GM19438 (cell line): ENCODE data around the gene SFSWAP.
A peak's percentile ranks its signal among the peaks of the same experiment; 100 is the strongest.
"Not testable (repeated sequence)": the region's sequence is repeated elsewhere in the genome, so short reads cannot be mapped to it uniquely, and the experiment has no call there.

Experiments used
- ATAC-seq: cut with Tn5 transposase; IDR thresholded peaks from one replicate; pipeline ENCODE4 v1.9.1; 2021; ENCODE audit warnings: low read depth; ENCODE audit not compliant: unreplicated experiment

Gene SFSWAP

DNA sequence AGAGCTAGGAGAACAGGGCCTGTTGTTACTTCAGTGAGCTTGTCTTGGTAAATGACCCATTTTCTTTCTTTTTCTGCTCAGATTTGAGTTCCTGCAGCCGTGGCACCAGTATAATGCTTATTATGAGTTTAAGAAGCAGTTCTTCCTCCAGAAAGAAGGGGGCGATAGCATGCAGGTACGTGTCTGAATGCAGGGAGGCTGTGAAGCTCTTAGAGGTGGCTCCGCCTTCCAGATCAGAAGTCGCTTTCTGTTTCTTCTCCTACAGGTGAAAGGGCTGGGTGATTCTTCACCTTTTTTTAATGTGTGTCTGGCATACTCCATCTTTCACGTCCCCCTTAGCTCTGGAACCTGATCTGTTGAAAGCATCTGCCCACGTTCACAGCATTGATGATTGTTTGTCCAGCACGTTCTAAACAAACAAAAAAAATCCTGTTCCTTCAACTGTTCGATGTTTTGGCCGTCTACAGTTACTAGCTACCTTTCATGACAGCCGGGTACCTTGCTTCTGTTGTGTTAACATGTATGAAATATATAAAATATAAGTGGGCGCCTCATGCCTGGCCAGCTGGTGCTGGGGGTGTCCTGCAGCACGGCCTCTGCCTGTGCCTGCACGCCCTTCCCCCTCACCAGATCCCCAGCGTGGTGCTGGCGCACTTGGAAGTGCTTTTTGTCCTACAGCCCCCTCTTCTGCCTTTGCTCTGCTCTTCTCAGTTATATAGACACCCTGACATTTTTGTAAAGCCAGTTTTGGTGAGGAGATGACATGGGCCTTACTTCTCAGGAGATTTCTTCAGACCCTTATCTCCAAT lies 44.6 kb downstream of the SFSWAP start:
- ATAC-seq: no peak

DNA sequence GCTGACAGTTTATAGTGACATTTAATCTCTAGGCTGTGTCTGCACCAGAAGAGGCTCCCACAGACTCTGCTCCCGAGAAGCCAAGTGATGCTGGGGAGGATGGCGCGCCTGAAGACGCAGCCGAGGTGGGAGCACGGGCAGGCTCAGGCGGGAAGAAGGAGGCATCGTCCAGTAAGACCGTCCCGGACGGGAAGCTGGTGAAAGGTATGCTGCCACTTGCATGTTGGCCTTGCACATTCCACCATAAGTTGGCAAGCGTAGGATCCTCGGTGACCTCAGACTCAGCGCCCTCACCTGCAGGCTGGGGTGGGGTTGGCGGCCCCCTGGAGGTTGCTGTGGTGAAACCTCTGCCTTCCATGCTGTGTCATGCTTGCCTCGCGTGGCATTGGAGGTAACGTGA lies 45.6 kb downstream of the SFSWAP start:
- no peak for ATAC-seq

DNA sequence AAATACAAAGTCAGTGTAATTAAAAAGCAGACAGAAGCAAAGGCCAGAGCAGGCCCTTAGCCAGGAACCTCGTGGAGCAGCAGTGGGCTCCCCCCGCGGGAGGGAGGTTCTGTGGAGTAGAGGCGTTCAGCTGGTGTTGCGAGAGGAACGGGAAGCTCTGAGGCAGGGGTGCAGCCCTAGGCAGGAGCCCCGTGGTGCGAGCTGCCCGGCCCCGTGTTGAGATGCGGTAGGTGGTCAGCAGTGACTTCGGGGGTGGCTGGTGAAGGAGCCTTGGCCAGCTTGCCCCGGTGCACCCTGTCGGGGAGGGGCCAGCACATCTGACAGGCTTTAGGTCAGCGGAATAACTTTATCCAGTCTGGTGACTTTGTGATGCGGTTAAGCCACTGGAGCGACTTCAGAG lies 46.2 kb downstream of the SFSWAP start:
- ATAC-seq: no peak

DNA sequence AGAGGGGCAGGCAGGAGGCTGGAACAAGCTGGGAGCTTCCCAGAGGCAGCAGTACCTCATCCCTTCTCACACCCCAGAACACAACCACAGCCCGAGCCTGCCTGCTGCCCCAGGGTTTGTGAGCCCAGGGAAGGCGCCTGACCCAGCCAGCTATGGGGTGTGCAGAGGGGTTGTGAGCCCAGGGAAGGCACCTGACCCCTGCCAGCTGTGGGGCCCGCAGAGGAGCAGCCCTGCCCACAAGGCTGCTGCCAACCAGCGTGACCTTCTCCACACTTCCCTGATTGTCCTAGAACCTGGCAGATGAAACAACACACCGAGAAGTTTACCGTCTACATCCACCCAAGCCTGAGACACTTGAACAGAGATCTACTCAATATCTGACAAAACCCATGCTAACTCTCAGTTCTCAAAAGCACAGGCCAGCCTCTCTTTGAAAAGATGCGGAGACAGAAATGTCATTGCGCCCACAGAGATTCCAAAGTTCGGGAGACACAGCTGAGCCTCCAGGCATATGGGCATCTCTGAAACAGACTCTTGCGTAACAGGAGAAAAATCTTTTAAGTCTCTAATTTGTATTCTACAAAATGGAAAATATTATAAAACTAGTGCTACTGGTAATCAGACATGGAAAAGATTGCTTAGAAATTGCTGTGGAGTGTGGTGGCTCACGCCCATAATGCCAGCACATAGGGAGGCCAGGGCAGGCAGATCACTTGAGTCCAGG lies 47.3 kb downstream of the SFSWAP start:
- no peak for ATAC-seq

DNA sequence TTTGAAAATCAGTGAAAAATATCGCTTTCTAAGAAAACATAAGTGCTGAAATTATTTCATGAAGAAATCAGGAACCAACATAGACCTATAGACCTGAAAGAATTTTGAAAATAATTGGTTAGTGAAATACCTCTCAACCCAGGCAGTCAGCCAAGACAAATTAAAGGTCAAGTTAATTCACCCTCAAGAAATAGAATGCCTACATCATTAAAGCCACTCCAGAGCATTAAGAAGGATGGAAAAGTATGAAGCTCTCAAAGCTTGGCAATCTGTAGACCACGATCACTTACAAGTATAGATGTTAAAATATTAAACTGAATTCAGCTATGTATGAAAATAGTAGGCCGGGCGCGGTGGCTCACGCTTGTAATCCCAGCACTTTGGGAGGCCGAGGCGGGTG lies 48.3 kb downstream of the SFSWAP start:
- no peak for ATAC-seq

DNA sequence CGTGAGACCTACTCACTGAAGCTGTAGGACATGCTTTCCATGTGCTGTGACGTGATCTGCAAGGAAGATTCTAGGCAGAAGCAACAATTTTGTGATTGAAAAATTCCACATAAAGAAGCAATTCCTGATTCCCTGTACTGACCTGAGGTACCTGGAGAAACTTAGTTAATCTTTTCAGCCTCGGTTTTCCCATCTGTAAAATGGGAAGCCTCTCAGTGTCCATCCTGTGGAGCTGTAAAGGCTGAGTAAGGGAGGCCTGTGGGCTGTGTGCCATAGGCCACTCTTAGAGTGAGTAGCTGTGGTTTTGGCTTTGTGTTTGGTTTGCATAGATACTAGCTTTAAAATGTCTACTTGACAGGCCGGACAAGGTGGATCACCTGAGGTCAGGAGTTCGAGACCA lies 50.7 kb downstream of the SFSWAP start:
- no peak for ATAC-seq

DNA sequence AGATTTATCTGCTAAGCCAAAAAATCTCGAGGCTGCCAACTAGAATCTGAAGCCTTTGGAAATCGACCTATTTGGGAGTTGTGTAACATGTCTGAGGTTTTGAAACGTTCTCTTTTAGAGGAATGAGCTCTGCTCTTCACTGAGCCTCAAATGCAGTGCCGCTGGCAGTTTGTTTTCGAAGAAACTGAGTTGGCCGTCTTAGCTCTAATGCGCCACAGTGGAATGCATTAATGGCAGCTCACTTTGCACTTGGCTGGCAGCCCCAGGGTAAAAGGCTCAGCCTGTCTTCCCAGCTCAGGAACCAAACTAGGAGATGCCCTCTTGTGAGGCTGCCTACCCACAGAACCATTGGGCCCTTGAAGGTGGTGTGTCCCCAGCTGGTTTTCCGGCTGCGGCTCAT lies 53.8 kb downstream of the SFSWAP start:
- no peak for ATAC-seq

DNA sequence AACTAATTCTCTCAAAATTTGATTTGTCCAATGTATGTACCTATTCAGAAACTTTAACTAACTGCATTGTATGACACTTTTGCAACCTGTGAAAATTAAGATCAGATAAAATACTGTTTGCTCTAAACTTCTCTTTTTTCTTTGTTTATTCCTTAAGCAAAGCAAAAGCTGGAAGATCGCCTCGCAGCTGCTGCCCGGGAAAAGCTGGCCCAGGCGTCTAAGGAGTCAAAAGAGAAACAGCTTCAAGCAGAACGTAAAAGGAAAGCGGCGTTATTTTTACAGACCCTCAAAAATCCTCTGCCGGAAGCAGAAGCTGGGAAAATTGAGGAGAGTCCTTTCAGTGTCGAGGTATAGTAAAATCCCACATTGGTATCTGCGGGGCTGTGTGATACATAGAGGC lies 55.1 kb downstream of the SFSWAP start:
- no peak for ATAC-seq

DNA sequence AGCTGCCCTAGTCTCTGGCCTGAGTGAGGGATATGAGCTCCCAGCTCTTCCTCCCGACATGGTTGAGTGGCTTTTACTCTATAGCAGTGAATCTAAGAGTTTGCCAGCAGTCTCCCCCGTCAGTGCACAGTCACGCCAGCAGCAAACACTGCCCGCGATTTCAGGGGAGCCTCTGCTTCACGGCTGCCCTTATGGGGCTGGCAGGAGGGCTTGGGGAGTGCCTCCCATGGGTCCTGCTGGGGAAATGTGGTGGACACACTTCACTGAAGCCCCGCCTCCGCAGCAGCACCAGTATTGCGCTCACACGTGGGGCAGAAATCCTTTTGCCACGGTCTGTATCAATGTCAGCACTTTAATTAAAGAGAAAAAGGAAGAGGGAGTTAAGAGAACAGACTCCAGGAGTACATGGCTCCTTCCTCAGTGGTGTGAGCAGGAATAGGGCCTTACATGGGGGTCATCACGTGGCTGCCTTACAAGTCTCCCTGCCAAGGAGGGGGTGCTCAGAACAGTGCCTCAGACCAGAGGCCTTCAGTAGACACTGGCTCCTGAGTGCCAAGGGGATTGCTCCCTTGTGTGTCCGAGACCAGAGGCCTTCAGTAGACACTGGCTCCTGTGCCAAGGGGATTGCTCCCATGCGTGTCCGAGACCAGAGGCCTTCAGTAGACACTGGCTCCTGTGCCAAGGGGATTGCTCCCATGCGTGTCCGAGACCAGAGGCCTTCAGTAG lies 55.7 kb downstream of the SFSWAP start:
- ATAC-seq: no peak

DNA sequence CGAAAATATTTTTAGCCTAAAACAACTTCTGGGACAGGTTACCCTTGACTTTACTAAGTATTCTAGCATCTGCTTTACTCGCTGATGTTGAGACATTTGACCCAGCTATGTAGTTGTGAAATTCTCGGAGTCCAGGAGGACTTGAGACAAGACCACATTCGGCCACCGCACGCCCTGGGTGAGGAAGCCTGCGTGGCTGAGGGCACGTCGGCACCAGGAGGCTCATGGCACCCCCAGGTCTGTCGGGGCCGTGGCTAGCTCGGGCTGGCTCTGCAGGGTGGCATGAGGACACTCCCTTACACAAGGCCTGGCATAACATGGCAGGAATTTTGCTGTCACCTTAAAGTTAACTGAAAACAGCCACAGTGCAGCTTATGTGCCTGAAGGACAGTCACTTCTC lies 59.2 kb downstream of the SFSWAP start:
- no peak for ATAC-seq

DNA sequence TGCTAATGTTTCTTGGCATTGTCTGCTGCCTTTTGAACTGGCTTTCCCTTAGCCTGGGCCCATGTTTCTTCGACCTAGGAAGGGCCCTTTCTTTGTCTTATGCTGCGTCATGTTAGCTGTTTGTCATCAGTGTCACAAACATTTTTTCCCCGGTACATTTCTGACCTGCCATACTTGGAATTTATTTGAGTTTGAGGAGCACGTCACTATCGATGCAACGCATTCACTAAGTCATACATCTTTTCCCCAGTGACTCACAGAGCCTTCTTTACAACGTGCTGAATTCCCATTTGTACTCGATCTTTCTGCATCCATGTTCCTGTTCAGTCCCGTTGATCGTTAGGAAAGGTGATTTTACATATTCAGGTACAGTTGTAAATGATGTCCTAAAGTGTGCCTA lies 61.1 kb downstream of the SFSWAP start:
- no peak for ATAC-seq

DNA sequence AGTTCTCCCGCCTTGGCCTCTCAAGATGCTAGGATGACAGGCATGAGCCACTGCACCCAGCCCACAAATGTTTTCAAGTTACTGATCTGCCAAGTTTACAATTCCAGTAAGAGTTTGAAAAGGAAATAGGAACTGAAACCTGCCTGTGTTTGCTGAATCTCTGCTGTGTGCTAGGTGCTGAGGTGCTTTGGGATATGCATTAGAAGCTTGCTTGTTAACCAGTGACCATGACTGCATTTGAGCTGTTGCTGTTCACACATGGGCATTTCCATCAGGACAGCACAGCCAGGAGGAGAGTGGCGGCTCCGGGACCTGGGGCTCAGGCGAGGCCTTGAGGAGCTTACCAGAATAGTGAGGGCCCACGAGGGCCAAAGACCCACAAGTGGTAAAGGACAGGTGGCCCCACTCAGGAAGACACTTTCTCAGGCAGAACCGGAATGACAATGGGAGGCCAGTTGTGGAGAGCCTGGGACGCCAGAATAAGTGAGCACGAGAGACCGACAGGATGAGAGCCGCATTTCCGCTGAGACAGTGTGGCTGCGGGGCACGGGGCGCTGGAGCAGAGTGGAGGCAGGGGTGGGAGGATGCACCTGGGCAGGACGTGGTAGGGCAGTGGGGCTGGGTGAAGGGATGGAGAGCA lies 62.8 kb downstream of the SFSWAP start:
- ATAC-seq: peak; percentile 79

DNA sequence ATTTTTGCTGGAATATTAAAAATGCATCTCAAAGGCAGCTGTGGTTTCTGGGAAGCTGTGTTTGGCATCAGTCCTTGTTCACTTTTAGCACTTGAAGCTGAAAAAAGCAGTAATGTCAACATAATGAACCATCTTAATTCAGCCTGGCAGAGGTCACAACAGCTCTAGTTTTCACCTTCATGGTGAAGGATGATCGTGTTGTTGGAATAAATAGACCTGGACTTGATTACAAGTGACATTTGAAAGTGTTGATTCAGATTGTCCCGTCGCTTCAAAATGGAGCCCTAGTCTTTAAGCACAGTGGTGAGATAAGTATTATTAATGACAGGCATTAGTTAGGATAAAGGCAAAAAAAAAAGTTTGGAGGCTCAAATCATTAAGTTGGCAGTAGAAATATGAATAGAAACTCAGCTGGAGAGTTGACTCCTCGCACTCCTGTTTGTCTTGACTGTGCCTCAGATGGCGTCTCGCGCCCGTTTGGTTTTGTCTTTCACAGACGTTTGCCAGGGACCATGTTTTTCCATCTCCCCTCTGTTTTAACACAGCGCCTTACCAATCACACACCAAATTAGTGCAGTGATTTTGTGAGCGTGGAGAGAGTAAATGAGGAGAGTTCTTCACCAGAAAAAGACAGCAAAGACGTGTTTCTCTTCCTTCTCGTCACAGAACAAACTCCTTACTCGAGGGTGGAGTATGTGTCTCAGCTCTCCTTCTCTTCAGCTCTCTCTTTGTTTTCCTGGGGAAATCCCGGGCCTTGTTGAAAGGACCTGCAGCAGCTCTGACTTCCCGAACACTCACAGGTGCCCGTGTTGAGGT lies 63.9 kb downstream of the SFSWAP start:
- ATAC-seq: no peak

DNA sequence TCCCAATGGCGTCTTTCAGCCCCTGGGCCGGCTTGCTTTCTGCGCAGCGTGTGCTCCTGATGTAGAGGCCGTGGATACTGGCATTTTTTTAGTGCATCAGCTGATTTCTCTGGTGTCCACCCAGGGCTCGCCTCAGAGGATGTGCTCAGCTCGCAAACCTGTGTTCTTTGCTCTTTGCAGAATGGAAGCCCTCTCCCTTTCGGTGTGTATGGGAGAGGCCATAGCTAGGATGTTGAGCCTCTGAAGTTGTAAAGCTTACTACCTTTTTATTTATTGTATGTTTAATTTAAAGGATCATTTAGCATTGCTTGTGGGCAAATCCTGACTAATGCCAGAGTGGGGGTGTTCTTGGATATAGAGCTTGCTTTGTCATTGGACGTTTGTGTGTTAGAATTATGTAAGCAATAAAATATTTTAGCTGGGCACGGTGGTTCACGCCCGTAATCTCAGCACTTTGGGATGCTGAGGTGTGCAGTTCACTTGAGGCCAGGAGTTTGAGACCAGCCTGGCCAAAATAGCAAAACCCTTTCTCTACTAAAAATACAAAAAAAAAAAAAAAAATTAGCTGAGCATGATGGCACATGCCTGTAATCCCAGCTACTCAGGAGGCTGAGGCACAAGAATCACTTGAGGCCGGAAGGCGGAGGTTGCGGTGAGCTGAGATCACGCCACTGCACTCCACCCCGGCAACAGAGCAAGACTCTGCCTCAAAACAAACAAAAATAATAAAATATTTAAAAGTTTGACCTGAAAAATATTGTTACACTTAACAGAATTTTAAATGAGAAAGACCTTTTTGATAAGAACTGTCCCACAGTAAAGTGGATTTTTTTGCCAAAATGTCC lies 64.7 kb downstream of the SFSWAP start:
- ATAC-seq: no peak

DNA sequence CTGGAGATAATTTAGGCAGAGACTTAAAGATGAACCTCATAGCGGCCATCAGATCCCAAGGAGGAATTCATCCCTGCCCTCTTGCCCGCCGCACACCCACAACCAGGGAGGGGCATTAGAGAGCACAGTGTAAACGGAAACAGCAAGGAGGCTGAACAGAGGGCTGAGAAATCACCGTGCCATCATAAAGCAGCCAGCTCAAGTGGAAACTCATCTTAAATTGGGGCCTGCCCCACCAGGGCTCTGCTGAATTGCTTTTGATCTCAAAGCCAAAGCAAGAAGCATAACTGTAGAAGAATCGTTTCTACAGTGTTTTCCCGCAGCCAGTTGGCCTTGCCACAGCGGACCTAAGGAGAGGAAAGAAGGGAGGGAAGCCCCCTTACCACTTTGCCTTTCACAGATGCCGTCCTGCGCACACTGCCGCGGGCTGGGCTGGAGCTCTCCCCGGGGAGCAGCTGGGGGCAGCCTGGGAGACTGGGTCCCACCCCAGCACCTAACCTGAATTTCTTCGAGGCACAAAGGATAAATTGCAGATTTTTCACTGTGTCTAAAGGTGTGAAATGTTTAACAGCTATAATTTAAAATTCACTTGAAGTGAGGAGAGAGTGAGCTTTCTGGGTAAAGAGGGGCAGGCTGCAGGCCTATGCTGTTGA lies 65.5 kb downstream of the SFSWAP start:
- no peak for ATAC-seq

DNA sequence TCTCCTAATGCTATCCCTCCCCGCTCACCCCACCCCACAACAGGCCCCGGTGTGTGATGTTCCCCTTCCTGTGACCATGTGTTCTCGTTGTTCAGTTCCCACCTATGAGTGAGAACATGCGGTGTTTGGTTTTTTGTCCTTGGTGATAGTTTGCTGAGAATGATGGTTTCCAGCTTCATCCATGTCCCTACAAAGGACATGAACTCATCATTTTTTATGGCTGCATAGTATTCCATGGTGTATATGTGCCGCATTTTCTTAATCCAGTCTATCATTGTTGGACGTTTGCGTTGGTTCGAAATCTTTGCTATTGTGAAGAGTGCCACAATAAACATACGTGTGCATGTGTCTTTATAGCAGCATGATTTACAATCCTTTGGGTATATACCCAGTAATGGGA lies 66.4 kb downstream of the SFSWAP start:
- ATAC-seq: not testable (repeated sequence)

DNA sequence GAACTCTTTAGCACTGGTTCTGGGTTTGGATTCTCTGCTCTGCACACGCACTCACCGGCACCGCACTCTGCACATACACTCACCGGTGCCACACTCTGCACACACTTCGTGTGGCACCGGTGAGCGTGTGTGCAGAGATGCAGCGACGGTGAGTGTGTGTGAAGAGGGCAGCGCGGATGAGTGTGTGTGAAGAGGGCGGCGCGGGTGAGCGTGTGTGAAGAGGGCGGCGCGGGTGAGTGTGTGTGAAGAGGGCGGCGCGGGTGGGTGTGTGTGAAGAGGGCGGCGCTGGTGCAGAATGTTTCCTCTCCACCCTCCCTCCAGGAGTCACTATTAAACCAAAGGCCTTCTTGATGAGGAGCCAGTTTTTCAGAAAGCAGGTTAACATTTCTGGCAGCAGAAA lies 68.1 kb downstream of the SFSWAP start:
- ATAC-seq: no peak

DNA sequence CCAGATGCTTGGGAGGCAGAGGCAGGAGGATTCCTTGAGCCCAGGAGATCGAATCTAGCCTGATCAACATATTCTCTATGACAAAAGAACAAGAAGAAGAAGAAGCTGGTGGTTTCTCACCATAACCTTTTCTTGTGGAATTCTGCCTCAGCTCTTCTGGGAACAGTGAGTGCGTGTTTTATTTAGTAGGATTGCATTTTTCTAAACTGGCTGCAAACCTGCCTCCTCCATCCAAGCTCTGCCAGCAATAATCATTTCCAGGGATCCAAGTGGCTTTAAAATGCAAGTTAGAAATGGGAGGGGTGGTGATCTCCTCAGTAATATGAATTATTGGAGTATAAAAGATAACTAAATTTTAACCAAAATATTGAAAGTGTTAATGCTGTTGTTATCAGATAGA lies 71.2 kb downstream of the SFSWAP start:
- ATAC-seq: no peak
